Raji (cell line): Measurements from ENCODE around the gene SAMD13.

Experiments used
- POLR2A ChIP-seq: IDR thresholded peaks from 2 replicates; pipeline ENCODE4 v1.6.1; 2011; ENCODE audit warnings: low read depth, low read length, control low read depth; ENCODE audit not compliant: insufficient read depth

The SAMD13 gene

DNA sequence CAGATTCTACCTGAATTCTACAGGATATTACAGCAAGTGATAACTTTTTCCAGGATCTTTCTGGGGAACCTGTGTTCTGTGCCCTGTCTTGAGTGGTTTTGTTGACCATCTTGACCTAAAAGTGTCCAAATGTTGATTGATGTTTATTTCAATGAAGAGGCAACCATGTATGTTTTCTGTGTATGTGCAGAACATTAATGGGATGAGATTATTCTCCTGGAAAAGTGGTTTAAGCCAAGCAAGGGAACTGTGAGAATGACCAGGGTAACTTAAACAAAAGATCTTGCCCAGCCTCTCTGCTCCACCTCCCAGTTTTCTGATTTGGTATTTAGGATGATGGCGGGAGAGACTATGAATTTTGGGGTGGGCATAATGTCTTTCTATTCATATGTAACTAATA is 1.0 kb upstream of the SAMD13 start:
- no peak for TF ChIP-seq POLR2A

DNA sequence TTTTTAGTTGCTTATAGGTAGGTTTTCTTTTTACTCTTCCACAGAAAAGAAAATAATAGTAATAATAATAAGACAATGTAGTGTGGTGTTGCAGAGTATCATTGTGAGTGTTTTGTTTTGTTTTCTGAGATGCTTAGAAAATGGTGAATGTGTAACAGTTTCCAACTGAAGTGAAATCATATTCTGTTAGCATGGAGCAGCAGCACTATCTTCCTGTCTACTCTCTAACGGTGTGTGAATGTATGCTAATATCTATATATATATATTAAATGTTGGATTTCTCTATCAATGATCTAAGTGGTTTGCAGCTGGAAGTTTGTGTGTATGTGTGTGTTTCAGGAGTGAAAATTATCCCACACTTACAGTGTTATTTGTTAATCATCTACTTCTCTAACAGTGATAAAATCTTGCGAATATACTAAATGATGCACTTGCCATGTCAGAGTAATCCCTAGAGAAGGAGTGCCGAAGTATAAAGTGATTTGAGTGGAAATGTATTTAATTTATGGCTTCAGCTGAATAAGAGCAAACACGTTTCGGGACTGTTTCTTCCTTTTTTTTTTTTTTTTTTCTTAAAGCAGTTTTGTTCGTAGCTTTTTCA is 377 bp downstream of the SAMD13 start:
- peak; percentile 3; the same call in 1 of the 2 replicates for TF ChIP-seq POLR2A

DNA sequence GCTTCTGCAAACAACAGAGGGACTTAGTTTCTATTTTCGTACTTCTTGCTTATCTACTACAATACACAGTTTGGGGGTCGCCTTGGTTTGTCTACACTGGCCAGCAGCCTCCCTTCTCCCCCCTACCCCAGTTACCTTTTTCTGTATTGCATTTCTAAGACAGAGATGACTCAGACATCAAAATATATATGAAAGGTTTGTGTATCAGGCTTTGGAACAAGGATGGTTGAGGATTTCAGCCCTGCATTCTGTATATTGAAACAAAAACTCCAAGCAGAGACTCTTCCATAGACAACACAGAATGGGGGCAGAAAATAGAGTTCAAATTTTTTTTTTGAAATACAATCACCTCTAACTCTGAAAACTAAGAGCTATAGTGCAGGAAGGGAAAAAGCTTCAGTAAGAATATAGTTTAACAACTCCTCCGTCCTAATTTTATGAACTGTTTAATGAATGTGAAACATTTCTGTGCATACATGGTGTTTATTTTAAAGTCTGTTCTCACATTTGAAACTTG is 1.9 kb downstream of the SAMD13 start:
- TF ChIP-seq POLR2A: no peak

DNA sequence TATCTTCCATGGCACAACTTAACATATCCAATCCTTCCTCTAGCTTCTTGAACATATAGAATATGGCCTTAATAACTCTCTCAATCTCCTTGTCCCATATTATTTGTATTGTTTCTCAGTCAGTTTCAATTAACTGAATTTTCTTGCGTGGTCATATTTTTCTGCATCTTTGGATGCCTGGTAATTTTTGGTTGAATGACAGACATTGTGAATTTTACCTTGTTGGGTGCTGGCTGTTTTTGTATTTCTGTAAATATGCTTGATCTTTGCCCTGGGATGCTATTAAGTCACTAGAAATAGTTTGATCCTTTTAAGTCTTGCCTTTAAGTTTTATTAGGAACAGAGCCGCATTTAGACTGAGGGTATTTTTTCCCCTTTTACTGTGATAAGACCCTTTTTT is 5.9 kb downstream of the SAMD13 start:
- TF ChIP-seq POLR2A: no peak

DNA sequence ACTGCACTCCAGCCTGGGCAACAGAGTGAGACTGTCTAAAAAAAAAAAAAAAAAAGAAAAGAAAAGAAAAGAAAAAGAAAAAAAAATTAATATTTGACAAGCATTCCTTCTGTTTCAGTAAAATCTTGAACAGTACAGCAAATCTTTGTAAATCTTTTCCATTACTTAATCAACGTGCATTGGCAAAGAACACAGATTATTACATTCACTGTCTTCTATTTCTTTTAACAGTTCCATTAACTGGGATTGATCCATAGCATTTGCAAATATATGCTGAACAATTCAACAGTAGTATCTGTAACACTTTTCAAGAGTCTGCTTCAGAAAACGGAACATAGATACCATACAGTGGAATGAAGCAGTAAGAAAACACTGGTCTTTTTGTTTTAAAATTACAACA is 9.8 kb downstream of the SAMD13 start:
- no peak for TF ChIP-seq POLR2A

DNA sequence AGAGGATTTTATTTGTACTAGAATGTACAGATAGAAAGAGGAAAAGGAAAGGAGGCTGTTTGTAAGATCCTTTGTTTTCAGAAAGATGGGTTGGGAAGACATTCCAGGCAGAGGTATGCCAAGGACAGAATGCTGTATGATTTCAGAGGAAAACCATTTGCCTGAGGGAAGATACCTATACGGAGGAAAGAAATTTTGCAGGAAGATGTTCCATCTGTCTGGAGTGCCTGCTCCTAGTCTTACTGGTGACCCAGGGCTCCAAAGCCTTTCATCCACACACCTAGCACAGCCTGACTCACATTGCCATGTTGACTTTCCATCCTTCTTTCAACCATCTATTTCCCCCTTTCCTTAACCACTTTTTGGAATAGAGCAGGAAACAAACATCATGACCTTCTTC is 18.2 kb downstream of the SAMD13 start:
- TF ChIP-seq POLR2A: no peak

DNA sequence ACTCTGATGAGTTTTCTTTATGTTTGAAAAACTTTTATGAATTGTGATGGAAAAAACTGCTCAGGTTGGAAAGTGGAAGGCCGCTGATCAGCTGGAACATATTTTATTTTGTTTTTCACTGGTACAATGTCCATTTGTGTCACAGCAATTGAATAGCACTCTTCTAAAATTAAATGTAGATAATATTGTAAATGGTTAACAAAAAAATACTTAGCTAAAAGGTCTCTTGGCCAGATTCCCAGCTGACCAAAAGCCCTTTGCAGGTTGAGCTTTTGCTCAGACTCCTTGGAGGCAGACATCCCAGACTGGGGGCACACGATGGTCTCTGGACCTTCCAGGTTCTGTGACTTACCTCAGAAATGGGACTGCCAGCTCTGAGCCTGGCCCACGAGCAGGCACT is 26.3 kb downstream of the SAMD13 start:
- TF ChIP-seq POLR2A: no peak

DNA sequence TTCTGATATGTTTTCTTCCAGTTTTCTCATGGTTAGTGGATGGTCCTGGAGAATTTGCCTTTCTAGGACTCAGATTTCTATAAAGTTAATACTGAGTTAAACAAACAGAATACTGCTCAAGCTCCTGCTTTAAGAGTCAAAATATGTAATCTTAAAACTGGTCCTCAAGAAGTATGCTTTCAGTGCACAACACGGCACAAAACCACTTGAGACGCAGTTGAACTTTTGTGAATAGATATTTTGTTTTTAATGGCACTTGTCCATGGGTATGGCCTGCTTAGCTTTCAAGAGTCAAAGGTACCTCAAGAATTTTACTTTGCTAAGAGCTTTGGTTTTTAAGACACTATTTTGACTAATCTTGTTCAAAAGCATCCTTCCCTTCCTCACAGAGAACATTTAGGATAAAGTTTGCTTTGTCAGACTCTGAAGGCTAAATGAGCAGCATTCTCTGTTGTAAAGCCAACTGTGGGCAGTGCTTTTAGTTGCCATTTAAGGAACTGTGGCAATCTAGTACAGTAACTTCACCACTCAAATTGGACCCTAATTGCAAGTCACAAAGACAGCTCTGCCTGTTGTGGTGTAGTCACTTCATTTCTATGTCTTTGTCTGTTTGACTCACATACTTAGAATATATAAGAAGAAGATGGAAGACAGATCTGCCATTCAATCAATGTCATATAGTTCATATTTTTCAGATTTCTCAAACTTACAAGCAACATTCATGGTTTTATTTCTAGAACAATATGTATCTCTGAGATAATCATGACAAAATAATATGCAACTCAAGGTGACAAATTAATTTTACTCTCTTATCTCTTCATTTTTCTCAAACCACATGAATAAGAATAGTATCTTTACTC is 28.8 kb downstream of the SAMD13 start:
- TF ChIP-seq POLR2A: no peak

DNA sequence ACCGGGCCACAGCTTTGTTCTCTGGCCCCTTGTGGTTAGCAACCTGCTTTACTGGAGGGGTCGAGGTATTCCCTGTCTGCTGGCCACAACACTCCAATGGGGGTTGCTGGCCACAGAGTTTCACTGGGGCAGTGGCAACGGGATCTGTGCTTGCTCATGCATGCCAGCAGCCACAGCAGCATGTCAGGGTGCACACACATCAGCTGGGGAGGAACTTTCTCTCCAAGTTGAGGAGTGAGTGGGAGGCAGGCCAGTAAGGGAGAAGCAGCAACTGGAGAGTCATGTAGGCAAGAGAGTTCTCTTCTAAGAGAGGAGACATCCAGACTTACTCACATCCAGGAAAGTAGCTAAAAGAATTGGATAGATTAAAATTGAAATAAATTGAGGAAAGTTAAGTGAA is 38.0 kb downstream of the SAMD13 start:
- TF ChIP-seq POLR2A: no peak

DNA sequence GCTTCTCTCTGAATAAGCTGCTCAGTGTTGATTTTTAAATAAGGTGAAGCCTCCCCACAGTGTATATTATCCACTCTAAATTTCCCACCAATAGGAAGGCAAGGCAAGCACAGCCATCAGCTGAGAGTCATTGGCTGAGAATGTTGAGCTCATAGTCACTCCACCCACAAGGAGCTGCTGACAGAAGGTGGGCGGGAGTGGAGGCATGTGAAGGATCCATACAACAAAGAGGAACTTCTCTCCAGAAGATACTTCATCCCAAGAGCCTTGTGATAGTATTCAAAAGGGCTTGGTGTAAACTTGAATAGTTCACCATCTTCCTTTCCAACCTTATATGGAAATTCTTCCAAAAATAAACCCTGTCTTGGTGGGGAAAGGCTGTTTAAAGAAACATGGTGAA is 42.8 kb downstream of the SAMD13 start:
- no peak for TF ChIP-seq POLR2A

DNA sequence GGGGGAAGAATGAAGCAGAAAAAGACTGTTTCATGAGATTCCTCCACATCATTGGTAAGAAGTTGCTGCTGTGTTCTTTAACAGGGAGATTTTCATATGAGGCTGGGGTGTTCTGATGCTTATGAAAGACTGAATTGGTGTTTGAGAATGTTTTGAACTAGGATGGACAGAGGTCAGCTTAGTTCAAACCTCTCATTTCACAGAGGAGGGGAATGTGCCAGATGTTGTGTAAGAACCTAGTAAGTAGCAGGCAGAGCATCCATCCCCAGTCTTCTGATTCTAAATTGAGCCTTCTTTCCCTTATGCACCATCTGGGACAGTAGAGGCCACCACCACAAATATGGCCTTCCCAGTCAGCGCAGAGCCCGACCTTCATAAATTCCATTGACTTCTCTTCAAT is 43.7 kb downstream of the SAMD13 start:
- TF ChIP-seq POLR2A: no peak

DNA sequence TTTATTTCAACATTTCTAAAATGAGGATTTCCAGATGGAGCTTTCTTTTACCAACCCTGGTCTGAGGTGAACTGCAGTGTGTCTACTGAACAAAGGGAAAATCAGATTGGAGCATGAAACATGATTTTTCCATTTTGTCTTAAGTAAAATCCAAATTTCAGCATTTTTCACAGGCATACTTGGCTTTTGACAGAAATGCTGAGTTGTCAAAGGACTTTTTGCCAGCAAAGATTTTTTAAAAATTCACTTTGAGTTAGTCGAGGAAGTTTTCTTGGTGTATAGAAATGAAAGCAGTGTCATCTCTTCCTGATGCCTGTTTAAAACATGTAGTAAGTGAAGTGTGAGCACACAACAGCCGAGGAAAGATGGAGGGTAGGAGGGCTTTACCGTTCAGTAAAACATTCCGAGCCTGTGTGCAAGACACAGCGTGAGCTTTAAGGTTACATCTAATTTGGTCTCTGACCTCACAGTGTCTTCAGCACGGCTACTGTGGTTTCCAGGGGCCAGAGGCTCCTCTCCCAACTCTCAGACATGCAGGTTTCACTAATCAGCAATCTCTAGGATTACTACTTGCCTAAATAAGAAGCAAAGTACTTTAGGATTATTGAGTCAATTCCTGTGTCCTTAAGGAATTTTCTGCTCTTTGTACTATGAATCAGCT is 45.9 kb downstream of the SAMD13 start:
- no peak for TF ChIP-seq POLR2A

DNA sequence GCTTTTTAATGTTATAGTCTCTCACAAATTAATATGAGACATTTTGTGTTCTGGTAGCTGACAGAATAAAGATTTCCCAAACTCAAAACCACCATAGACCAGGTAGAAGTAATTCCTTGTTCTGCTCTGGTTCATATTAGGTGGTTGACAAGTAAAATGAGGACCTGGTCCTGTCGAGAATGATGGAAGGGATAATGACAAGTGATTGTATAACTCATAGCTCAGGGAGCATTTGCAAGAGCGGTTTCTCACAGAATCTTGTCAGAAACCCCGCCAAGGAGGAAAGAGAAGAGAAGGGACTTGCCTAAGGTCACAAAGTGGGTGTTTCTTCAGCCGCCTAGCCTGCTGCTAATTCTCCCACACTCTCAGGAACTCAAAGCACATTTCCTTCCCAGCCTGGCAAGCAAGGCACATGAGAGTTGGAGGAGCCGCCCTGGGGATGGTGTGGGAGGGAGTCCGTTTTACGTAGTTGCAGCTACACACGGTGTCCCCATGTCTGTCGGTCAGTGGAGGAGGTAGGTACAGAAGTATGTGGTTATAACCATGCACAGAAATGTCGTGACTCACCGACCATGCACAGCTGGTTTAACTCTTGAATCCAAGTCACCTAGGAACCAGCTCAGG is 46.5 kb downstream of the SAMD13 start:
- TF ChIP-seq POLR2A: no peak

DNA sequence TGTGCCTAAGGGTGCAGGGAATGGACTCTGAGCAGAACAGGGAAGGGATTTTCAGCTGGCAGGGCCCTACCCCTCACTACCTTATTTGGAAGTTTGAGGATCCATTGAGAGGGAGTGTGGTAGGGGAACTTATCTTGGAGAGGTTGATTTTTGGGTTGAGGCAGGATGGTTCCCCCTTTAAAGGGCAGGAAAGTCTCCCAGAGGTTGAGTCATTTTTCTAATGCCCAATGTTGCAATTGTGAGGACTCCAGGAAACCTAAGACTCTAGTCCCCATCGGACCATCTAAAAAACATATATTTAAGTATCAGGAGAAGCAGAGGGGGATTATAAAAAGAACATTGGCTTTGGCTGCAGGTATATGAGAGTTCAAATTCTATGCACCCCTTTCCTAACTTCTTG is 47.3 kb downstream of the SAMD13 start:
- no peak for TF ChIP-seq POLR2A

DNA sequence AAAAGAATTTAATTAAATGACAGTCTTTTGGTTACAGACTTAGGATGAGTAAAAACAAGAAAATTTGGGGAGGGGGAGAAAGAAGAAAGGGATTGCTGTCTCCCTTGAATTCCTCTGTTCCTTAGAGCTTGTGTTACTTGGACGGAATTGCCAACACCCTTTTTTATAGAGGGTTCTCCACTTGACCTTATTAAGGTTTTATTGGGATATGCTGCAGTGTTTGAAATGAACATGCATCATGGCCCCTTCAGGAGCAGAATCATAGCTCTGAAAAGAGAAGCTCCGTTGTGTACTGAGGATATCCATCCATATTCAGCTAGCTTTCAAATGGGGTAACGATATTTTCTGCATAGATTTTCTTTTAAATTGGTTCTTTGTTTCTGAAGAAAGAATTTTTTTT is 48.6 kb downstream of the SAMD13 start:
- TF ChIP-seq POLR2A: no peak
